Measurements from ENCODE around the gene SPEF1. TPM values are rescaled to one million over a fixed set of nuclear protein-coding genes. Genes with fewer than 3 reads are reported as not detected.

The SPEF1 gene
- total RNA-seq, 1 donor from 2014 or later, result not detected

GRCh38 chr20:3813848-3814581 lies 32.8 kb upstream of the SPEF1 start:
- DNase-seq (ENCODE audit: extremely low spot score, unreplicated experiment), result no peak
- no peak for TF ChIP-seq CTCF (IDR thresholded peaks at IDR 0.05)
- H3K9me3 Mint-ChIP-seq (ENCODE audit: unreplicated experiment), result no peaks in the 10 kb centered on the region
- H3K36me3 Mint-ChIP-seq (ENCODE audit: unreplicated experiment), result no peaks in the 10 kb centered on the region
- H3K4me3 Mint-ChIP-seq (ENCODE audit: unreplicated experiment), result no peak overlapping the region
- H3K27ac Mint-ChIP-seq (ENCODE audit: unreplicated experiment), result peak overlapping the region; percentile 99
- H3K4me1 Mint-ChIP-seq (ENCODE audit: unreplicated experiment), result peaks cover 54% of the 10 kb centered on the region
- H3K27me3 Mint-ChIP-seq (ENCODE audit: unreplicated experiment), result no peaks in the 10 kb centered on the region

GRCh38 chr20:3812975-3813847 lies 32.0 kb upstream of the SPEF1 start:
- no peak overlapping the region for H3K4me3 Mint-ChIP-seq (ENCODE audit: unreplicated experiment)
- peak overlapping the region; percentile 99 for H3K27ac Mint-ChIP-seq (ENCODE audit: unreplicated experiment)
- no peaks in the 10 kb centered on the region for H3K36me3 Mint-ChIP-seq (ENCODE audit: unreplicated experiment)
- H3K4me1 Mint-ChIP-seq (ENCODE audit: unreplicated experiment), result peaks cover 52% of the 10 kb centered on the region
- no peak for TF ChIP-seq CTCF (IDR thresholded peaks at IDR 0.05)
- H3K9me3 Mint-ChIP-seq (ENCODE audit: unreplicated experiment), result no peaks in the 10 kb centered on the region
- DNase-seq (ENCODE audit: extremely low spot score, unreplicated experiment), result no peak
- no peaks in the 10 kb centered on the region for H3K27me3 Mint-ChIP-seq (ENCODE audit: unreplicated experiment)

GRCh38 chr20:3812259-3812681 lies 31.0 kb upstream of the SPEF1 start:
- TF ChIP-seq CTCF (IDR thresholded peaks at IDR 0.05), result no peak
- peak overlapping the region; percentile 26 for H3K4me3 Mint-ChIP-seq (ENCODE audit: unreplicated experiment)
- H3K4me1 Mint-ChIP-seq (ENCODE audit: unreplicated experiment), result peaks cover 58% of the 10 kb centered on the region
- H3K27ac Mint-ChIP-seq (ENCODE audit: unreplicated experiment), result peak overlapping the region; percentile 99
- no peaks in the 10 kb centered on the region for H3K9me3 Mint-ChIP-seq (ENCODE audit: unreplicated experiment)
- H3K36me3 Mint-ChIP-seq (ENCODE audit: unreplicated experiment), result no peaks in the 10 kb centered on the region
- no peaks in the 10 kb centered on the region for H3K27me3 Mint-ChIP-seq (ENCODE audit: unreplicated experiment)
- no peak for DNase-seq (ENCODE audit: extremely low spot score, unreplicated experiment)

- Mint-ChIP-seq H3K27me3 (ENCODE audit: unreplicated experiment) (no peaks in the 10 kb centered on the region), H3K4me3 (ENCODE audit: unreplicated experiment) (peak overlapping the region; percentile 74), H3K9me3 (ENCODE audit: unreplicated experiment) (no peaks in the 10 kb centered on the region), H3K27ac (ENCODE audit: unreplicated experiment) (peak overlapping the region; percentile 99), H3K4me1 (ENCODE audit: unreplicated experiment) (peaks cover 62% of the 10 kb centered on the region), H3K36me3 (ENCODE audit: unreplicated experiment) (peaks cover under 1% of the 10 kb centered on the region)
- DNase-seq (ENCODE audit: extremely low spot score, unreplicated experiment), result peak; percentile 100
- no peak for TF ChIP-seq CTCF (IDR thresholded peaks at IDR 0.05)
These were observed 30.4 kb upstream of the SPEF1 start for GRCh38 chr20:3811467-3812258.

Data from osteocyte (in vitro differentiated cells).